HG03139 (cell line): ENCODE results near the gene ABCC1.

Experiments used
- ATAC-seq: cut with Tn5 transposase; IDR thresholded peaks from one replicate; pipeline ENCODE4 v1.9.1; 2021; ENCODE audit not compliant: unreplicated experiment

The ABCC1 gene

DNA sequence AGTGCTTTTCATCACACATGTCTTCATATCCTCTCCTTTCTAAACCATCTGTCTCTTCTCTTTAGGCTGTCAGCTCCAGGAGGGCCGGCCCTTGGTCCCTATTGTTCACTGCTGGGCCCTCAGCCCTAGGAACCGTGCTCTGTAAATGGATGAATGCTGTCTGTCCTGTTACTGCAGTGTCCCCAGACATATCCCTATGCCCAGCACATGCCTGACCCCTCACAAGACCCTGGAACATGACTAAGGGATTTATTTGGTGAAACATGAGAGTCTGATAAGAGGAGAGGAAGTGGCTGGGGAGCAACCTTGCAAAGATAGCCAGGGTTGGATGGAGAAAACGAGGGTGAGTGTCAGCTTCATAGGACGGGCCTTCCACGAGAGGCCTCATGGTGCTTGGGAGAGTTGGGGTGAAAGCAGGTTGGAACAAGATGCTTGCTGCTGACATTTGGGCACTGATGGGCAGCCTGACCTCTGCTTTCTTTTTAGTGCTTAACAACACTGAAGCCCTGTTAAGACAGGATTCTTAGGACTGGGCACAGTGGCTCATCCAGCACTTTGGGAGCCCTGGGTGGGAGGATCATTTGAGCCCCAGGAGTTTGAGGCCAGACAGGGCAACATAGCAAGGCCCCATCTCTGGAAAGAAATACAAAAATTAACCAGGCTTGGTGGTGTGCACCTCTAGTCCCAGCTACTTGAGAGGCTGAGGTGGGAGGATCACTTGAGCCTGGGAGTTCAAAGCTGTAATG, 39.0 kb downstream of the ABCC1 start:
- no peak for ATAC-seq

- ATAC-seq = no peak
These were observed 41.5 kb downstream of the ABCC1 start for GRCh38 chr16:15990902-15991301.

GRCh38 chr16:15993128-15993527, 43.7 kb downstream of the ABCC1 start:
- no peak for ATAC-seq

- ATAC-seq = no peak
These were observed 44.1 kb downstream of the ABCC1 start for GRCh38 chr16:15993541-15993940.

DNA sequence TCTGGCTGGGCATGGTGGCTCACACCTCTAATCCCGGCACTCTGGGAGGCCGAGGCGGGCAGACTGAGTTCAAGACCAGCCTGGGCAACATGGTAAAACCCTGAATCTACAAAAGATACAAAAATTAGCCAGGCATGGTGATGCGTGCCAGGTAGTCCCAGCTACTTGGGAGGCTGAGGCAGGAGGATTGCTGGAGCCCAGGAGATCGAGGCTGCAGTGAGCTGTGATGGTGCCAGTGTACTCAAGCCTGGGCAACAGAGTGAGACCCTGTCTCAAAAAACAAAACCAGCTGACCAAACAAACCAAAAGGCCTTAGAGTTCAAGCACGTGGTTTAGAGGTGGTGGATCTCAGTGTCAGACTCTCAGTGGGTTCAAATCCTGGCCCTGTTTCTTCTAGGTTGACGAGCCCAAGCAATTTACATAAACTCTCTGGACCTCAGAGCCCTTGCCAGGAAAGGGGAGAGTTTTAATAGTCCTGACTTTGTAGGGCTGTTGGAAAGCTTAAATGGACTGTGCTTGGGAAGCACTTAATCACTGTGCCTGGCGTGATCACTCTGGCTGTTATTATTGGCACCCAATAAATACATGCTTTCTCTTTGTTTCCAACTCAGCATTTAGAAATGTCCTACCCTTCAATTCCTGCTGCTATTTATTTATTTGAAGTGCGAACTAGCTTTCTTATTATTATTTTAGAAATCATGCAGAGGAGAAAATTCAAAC, 44.7 kb downstream of the ABCC1 start:
- ATAC-seq = no peak

DNA sequence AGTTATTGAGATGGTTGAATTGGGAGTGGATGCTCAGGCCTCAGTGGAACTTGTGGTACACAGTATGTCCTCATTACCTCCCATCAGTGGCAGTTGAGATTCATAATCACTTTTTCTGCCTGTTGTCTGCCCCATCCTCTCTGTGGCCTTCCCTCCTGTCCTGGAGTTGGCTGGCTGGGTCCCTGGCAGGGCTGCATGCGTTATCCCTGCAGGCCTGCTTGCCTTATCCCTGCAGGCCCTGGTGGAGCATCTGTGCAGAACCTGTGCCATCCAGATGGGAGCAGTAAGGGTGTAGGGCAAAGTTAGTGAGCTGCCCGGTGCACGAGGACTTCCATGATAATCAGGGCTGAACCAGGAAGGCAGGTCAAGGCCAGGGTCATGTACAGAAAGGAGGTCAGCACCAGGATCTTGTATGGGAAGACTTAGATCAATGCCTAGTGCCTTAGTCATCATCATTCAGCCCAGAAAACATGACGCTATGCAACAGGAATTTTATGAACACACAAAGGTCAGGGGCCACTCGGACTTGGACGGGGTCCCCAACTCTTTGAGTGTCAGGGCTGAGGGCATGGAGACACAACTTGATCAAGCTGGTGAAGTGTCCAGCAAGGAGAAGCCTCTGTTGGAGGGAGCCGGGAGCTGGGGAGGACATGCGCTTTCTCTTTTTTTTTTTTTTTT, 47.2 kb downstream of the ABCC1 start:
- ATAC-seq = no peak

DNA sequence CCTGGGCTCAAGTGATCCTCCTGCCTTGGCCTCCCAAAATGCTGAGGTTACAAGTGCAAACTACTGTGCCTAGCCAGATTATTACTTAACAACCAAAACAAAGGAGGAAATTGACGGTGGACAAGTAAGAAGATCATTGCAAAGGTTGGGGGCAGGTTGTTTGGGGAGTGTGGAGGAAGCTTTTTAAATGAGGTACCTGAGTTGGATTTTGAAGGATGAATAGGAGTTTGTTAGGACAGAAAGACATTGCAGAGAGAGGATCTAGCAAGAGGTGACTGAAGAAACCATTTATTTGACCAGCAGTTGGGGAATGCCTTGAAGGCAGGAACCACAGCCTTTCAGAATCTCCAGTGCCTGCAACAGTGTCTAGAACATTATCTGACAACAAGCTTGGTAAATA, 51.3 kb downstream of the ABCC1 start:
- no peak for ATAC-seq

DNA sequence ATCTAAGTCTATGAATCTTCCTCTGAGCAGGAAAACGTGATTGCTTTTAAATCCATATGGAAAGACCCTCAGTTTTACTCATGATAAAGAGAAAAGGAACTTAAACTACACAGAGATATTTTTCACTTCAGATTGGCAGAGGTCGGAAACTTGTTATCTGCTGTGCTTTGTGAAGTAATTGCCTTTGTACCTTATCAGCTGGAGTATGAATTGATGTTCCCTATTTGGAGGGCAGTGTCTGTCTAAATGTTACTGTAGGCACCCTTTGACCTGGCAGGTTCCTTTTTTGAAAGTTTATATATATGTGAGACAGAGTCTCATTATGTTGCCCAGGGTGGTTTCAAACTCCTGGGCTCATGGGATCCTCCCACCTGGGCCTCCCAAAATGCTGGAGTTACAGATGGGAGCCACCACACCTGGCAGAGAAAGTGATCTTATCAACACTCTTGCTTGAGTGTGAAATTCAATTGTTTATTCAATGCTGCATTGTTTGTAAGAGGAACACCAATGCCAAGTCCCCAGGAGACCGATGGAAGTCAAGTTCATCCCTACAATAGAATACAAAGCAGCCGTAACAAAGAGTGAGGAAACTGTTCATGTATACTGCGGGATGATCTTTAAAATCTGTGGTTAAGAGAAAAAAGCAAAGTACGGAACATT, 52.3 kb downstream of the ABCC1 start:
- no peak for ATAC-seq

GRCh38 chr16:16003719-16004313, 54.4 kb downstream of the ABCC1 start:
- no peak for ATAC-seq

- no peak for ATAC-seq
These were observed 54.9 kb downstream of the ABCC1 start for GRCh38 chr16:16004314-16004749.

GRCh38 chr16:16005721-16006120, 56.3 kb downstream of the ABCC1 start:
- ATAC-seq = no peak

DNA sequence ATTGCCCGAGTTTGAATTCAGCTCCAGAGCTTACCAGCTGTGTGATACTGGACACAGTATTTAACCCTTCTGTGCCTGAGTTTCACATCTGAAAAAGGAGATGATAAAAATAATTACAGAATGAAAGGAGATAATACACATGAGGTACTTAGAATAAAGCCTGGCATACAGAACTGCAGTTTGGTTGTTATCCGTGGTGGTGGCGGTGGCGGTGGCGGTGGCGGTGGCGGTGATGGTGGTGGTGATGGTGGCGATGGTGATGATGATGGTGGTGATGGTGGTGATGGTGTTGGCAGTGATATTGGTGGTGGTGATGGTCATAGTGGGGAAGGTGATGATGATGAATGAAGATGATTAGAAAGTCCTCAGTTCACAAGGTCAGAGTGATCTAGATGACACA, 57.2 kb downstream of the ABCC1 start:
- ATAC-seq = no peak

DNA sequence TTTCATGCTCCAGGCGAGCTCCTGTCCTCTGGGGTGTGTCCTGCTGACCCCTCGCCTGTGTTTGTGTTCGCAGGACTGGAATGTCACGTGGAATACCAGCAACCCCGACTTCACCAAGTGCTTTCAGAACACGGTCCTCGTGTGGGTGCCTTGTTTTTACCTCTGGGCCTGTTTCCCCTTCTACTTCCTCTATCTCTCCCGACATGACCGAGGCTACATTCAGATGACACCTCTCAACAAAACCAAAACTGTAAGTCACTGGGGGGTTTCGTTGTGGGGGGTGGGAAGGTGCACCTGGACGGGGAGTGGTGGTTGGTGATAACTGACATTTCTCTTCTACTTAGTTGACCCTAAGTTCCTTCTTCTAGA, 58.3 kb downstream of the ABCC1 start:
- peak; percentile 62 for ATAC-seq

DNA sequence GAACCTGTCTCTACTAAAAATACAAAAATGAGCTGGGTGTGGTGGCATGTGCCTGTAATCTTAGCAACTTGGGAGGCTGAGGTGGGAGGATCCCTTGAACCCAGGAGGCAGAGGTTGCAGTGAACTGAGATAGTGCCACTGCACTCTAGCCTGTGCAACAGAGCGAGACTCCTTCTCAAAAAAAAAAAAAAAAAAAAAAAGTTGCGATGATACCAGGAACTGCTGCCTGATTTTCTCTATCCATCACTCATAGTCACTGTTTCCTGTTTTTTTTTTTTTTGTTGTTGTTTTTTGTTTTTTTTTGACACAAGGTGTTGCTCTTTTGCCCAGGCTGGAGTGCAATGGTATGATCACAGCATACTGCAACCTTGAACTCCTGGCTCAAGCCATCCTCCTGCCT, 59.2 kb downstream of the ABCC1 start:
- no peak for ATAC-seq

- ATAC-seq = no peak
These were observed 60.0 kb downstream of the ABCC1 start for GRCh38 chr16:16009401-16009800.

- no peak for ATAC-seq
These were observed 60.8 kb downstream of the ABCC1 start for GRCh38 chr16:16010194-16010593.

DNA sequence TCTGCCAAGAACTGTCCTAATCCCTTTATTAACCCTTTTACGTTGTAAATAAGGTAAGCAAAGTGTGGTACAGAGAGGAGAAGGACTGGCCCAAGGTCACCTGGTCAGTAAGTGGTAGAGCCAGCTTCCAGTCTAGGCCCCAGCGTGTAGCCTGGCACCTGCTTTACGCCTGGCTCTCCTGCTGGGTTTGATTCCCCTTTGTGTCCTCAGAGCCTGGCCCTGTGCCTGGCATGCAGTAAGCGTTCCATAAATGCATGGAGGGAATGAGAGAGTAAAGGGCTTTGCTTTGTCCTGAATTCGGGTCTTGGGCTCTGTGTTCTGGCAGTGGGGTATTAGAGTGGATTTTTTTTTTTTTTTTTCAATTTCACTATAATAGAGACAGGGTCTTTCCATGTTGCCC, 62.7 kb downstream of the ABCC1 start:
- no peak for ATAC-seq

DNA sequence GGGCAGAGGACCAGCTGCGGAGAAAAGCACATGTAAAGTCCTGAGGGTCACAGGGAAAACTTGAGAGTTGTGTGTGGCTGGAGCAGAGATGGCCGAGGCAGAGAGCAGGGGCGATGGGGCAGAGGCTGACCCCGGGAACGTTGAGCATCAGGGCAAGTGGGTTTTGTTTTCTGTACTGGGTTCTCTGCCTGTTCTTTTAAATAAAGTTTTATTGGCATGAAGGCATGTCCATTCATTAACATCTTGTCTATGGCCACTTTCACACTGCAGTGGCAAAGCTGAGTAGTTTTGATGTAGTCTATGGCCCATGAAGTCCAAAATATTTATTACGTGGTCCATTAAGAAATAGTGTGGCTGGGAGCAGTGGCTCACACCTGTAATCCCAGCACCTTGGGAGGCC, 64.4 kb downstream of the ABCC1 start:
- ATAC-seq = no peak

- no peak for ATAC-seq
These were observed 65.2 kb downstream of the ABCC1 start for GRCh38 chr16:16014329-16015224.

GRCh38 chr16:16015849-16016248, 66.4 kb downstream of the ABCC1 start:
- ATAC-seq = no peak
